ENCODE measurements around the gene FECH.

FECH gene

DNA sequence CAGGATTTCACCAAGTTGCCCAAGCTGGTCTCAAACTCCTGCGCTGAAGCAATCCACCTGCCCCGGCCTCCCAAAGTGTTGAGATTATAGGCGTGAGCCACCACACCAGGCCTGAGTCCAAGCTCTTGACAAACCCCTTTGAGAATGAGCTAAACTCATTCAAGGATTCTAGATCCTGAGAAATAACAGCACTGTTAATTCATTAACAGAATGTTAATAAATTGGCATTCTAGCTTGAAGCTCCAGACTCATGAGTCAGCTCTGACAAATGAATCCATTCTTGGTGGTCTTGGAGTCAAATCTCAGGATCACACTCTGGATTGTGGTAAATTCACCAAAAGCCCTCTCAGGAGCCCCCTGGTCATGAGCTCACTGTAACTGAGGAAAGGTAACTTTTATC is 33.4 kb upstream of the FECH start (continued):
- TF ChIP-seq ZNF266 (tag by site-specific recombination; IDR thresholded peaks at IDR 0.05; ENCODE audit: low read depth) (no peak), KLF16 (tag by site-specific recombination; IDR thresholded peaks at IDR 0.05) (no peak), TCF7L2 (IDR thresholded peaks at IDR 0.05; ENCODE audit: borderline replicate concordance, low read depth, low read length) (no peak), ZFP37 (tag by site-specific recombination; IDR thresholded peaks at IDR 0.05) (no peak), ZSCAN30 (tag by site-specific recombination; IDR thresholded peaks at IDR 0.05) (no peak)
- TF ChIP-seq, protein P1, sequence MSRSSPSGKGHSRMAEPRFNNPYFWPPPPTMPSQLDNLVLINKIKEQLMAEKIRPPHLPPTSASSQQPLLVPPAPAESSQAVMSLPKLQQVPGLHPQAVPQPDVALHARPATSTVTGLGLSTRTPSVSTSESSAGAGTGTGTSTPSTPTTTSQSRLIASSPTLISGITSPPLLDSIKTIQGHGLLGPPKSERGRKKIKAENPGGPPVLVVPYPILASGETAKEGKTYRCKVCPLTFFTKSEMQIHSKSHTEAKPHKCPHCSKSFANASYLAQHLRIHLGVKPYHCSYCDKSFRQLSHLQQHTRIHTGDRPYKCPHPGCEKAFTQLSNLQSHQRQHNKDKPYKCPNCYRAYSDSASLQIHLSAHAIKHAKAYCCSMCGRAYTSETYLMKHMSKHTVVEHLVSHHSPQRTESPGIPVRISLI (tag by site-specific recombination; IDR thresholded peaks at IDR 0.05) = no peak
- TF ChIP-seq, protein P2, sequence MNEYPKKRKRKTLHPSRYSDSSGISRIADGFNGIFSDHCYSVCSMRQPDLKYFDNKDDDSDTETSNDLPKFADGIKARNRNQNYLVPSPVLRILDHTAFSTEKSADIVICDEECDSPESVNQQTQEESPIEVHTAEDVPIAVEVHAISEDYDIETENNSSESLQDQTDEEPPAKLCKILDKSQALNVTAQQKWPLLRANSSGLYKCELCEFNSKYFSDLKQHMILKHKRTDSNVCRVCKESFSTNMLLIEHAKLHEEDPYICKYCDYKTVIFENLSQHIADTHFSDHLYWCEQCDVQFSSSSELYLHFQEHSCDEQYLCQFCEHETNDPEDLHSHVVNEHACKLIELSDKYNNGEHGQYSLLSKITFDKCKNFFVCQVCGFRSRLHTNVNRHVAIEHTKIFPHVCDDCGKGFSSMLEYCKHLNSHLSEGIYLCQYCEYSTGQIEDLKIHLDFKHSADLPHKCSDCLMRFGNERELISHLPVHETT (tag by site-specific recombination; IDR thresholded peaks at IDR 0.05) = no peak
- TF ChIP-seq, protein P3, sequence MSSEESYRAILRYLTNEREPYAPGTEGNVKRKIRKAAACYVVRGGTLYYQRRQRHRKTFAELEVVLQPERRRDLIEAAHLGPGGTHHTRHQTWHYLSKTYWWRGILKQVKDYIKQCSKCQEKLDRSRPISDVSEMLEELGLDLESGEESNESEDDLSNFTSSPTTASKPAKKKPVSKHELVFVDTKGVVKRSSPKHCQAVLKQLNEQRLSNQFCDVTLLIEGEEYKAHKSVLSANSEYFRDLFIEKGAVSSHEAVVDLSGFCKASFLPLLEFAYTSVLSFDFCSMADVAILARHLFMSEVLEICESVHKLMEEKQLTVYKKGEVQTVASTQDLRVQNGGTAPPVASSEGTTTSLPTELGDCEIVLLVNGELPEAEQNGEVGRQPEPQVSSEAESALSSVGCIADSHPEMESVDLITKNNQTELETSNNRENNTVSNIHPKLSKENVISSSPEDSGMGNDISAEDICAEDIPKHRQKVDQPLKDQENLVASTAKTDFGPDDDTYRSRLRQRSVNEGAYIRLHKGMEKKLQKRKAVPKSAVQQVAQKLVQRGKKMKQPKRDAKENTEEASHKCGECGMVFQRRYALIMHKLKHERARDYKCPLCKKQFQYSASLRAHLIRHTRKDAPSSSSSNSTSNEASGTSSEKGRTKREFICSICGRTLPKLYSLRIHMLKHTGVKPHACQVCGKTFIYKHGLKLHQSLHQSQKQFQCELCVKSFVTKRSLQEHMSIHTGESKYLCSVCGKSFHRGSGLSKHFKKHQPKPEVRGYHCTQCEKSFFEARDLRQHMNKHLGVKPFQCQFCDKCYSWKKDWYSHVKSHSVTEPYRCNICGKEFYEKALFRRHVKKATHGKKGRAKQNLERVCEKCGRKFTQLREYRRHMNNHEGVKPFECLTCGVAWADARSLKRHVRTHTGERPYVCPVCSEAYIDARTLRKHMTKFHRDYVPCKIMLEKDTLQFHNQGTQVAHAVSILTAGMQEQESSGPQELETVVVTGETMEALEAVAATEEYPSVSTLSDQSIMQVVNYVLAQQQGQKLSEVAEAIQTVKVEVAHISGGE (tag by site-specific recombination; conservative IDR thresholded peaks at IDR 0.05; ENCODE audit: low read depth) = no peak

DNA sequence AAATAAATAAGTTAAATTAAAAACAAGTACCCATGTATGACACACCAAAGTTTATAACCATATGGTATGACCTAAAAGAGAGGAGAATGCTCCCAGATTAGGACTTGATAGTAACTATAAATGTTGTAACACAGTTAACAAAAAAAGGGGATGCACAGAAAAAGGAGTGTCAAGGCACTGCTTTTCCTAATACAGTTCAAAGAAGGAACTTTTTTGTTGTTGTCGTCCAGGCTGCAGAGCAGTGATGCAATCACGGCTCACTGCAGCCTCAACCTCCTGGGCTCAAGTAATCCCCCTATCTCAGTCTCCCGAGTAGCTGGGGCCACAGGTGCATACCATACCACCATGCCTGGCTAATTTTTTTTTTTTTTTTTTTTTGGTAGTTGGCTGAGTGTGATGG is 32.4 kb upstream of the FECH start:
- no peaks in the 10 kb centered on the region for H3K4me1 ChIP-seq (ENCODE audit: control insufficient read depth, insufficient read depth, low read length)
- TF ChIP-seq, protein P4, sequence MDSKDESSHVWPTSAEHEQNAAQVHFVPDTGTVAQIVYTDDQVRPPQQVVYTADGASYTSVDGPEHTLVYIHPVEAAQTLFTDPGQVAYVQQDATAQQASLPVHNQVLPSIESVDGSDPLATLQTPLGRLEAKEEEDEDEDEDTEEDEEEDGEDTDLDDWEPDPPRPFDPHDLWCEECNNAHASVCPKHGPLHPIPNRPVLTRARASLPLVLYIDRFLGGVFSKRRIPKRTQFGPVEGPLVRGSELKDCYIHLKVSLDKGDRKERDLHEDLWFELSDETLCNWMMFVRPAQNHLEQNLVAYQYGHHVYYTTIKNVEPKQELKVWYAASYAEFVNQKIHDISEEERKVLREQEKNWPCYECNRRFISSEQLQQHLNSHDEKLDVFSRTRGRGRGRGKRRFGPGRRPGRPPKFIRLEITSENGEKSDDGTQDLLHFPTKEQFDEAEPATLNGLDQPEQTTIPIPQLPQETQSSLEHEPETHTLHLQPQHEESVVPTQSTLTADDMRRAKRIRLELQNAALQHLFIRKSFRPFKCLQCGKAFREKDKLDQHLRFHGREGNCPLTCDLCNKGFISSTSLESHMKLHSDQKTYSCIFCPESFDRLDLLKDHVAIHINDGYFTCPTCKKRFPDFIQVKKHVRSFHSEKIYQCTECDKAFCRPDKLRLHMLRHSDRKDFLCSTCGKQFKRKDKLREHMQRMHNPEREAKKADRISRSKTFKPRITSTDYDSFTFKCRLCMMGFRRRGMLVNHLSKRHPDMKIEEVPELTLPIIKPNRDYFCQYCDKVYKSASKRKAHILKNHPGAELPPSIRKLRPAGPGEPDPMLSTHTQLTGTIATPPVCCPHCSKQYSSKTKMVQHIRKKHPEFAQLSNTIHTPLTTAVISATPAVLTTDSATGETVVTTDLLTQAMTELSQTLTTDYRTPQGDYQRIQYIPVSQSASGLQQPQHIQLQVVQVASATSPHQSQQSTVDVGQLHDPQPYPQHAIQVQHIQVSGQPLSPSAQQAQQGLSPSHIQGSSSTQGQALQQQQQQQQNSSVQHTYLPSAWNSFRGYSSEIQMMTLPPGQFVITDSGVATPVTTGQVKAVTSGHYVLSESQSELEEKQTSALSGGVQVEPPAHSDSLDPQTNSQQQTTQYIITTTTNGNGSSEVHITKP (tag by site-specific recombination; IDR thresholded peaks at IDR 0.05) = 0 out of 2 replicates have a peak, but pooled peaks have one; percentile 21
- no peak for TF ChIP-seq ZNF341 (tag by site-specific recombination; IDR thresholded peaks at IDR 0.05; ENCODE audit: low read depth)
- no peak overlapping the region for H3K4me3 ChIP-seq (ENCODE audit: low read depth, low read length)
- ChIA-PET CTCF (interaction anchor here (0.6 to 0.7 kb wide), 2 partner anchors 242 to 263 kb away, joined by 3 to 4 read pairs; no protein-coding TSS in a partner anchor), POLR2A (no interaction called here)
- no peaks in the 10 kb centered on the region for H3K9me3 ChIP-seq (ENCODE audit: control insufficient read depth, insufficient read depth, low read depth, low read length)
- H3K27ac ChIP-seq (ENCODE audit: extremely low read depth, low read depth, low read length) = no peak overlapping the region
- peaks cover 37 to 51% of the 10 kb centered on the region in 2 experiments for H3K36me3 ChIP-seq (ENCODE audit: control insufficient read depth in 2 of 2, insufficient read depth in 1 of 2, low read length in 2 of 2)

DNA sequence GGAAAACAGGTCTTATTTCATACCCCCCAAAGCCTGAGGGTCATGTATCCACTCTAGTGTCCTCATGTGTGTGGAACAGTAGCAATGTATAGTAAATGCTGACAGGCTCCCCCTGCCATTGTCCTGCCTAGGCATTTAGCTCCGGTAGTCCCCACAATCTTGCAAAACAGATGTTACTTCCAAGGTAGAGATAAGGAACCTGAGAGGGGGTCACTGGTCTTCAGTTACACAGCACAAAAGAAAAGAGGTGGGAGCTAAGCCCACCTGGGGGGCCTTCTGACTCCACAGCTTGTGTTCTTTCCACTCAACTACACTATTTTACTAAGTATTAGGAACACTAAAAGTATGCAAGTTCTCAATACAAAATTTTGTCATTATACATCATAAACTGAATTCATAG is 17.4 kb upstream of the FECH start:
- ChIA-PET POLR2A (no interaction called here), CTCF (no interaction called here)
- no peaks in the 10 kb centered on the region for H3K4me1 ChIP-seq (ENCODE audit: control insufficient read depth, insufficient read depth, low read length)
- no peak overlapping the region for H3K4me3 ChIP-seq (ENCODE audit: low read depth, low read length)
- peaks cover 81 to 84% of the 10 kb centered on the region in 2 experiments for H3K36me3 ChIP-seq (ENCODE audit: control insufficient read depth in 2 of 2, insufficient read depth in 1 of 2, low read length in 2 of 2)
- no peak overlapping the region for H3K27ac ChIP-seq (ENCODE audit: extremely low read depth, low read depth, low read length)
- no peaks in the 10 kb centered on the region for H3K9me3 ChIP-seq (ENCODE audit: control insufficient read depth, insufficient read depth, low read depth, low read length)
- TF ChIP-seq ZNF292 (tag by site-specific recombination; IDR thresholded peaks at IDR 0.05; ENCODE audit: borderline replicate concordance, low read depth) = no peak
- TF ChIP-seq, protein P5, sequence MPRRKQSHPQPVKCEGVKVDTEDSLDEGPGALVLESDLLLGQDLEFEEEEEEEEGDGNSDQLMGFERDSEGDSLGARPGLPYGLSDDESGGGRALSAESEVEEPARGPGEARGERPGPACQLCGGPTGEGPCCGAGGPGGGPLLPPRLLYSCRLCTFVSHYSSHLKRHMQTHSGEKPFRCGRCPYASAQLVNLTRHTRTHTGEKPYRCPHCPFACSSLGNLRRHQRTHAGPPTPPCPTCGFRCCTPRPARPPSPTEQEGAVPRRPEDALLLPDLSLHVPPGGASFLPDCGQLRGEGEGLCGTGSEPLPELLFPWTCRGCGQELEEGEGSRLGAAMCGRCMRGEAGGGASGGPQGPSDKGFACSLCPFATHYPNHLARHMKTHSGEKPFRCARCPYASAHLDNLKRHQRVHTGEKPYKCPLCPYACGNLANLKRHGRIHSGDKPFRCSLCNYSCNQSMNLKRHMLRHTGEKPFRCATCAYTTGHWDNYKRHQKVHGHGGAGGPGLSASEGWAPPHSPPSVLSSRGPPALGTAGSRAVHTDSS (tag by site-specific recombination; IDR thresholded peaks at IDR 0.05) = no peak
- no peak for TF ChIP-seq ZNF433 (tag by site-specific recombination; IDR thresholded peaks at IDR 0.05; ENCODE audit: low read depth)
- no peak for TF ChIP-seq ZNF777 (tag by site-specific recombination; IDR thresholded peaks at IDR 0.05; ENCODE audit: borderline replicate concordance)
- TF ChIP-seq ZNF146 (tag by site-specific recombination; IDR thresholded peaks at IDR 0.05) = no peak
- TF ChIP-seq ZNF530 (tag by site-specific recombination; IDR thresholded peaks at IDR 0.05; ENCODE audit: low read depth) = no peak
- no peak for TF ChIP-seq ZEB2 (tag by site-specific recombination; IDR thresholded peaks at IDR 0.05)
- TF ChIP-seq, protein P4 (tag by site-specific recombination; IDR thresholded peaks at IDR 0.05) = no peak
- no peak for TF ChIP-seq SP2 (tag by site-specific recombination; IDR thresholded peaks at IDR 0.05)
